ENCODE data around the gene RTRAF.

The RTRAF gene

DNA sequence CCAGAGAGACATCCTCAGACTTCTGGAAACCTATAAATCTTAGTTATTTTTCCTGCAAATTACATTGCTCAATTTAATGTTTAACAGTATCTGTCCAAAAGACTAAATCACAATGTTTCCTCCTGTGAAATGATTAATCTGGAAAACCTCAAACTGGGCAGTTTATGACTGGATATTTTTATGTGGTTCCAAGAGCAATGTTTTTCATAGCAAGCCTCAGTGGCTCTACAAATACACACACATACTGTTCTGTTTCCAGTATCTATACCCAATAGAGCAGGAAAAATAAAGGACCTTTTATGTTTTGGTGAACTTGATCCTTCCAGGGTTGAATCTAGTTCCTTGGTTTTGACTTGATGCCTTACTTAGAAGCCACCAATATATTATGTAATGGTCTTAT is 70.3 kb downstream of the RTRAF start:
- TF ChIP-seq, protein P1, sequence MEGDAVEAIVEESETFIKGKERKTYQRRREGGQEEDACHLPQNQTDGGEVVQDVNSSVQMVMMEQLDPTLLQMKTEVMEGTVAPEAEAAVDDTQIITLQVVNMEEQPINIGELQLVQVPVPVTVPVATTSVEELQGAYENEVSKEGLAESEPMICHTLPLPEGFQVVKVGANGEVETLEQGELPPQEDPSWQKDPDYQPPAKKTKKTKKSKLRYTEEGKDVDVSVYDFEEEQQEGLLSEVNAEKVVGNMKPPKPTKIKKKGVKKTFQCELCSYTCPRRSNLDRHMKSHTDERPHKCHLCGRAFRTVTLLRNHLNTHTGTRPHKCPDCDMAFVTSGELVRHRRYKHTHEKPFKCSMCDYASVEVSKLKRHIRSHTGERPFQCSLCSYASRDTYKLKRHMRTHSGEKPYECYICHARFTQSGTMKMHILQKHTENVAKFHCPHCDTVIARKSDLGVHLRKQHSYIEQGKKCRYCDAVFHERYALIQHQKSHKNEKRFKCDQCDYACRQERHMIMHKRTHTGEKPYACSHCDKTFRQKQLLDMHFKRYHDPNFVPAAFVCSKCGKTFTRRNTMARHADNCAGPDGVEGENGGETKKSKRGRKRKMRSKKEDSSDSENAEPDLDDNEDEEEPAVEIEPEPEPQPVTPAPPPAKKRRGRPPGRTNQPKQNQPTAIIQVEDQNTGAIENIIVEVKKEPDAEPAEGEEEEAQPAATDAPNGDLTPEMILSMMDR (IDR thresholded peaks at IDR 0.05; ENCODE audit: control insufficient read depth, extremely low read depth, insufficient read depth): no peak
- DNase-seq (ENCODE audit: low read depth): no peak
- no peak overlapping the region for H3K4me3 ChIP-seq (ENCODE audit: low read depth, low read length)

DNA sequence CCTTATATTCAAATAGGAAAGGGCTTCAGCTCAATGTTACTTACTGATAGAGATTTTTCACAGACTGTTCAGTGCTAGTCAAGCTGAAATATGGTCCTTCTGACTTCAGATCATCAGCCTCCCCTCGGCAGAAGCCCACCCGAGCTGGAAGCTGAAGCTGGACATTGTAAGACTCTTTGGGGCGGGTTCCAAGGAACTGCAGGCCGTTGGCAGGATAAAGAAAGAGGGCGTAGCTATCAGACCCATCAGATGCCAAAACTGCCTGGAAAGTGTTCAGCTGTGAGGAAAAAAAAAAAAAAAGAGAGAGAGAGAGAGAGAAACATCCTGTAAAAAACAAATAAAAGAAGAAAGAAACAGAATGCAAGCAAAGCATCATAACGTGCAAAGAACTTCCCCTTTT is 70.7 kb downstream of the RTRAF start:
- DNase-seq (ENCODE audit: low read depth): peak; percentile 59
- TF ChIP-seq, protein P1 (IDR thresholded peaks at IDR 0.05; ENCODE audit: control insufficient read depth, extremely low read depth, insufficient read depth): no peak
- H3K4me3 ChIP-seq (ENCODE audit: low read depth, low read length): no peak overlapping the region

All from LNCaP clone FGC (cell line).